Hippocampal formation (tissue), 2 donors: ENCODE results near the gene PADI3.

ENCODE experiments used
- DNase-seq, 2 donors: peaks; one replicate each; lab custom pipeline; 2025; lab: John Stamatoyannopoulos, UW

Gene PADI3

GRCh38 chr1:17243274-17243673 is 5.6 kb upstream of the PADI3 start:
- DNase-seq = no peak

GRCh38 chr1:17244821-17245740 is 3.8 kb upstream of the PADI3 start:
- no peak for DNase-seq

- no peak for DNase-seq
Observed at GRCh38 chr1:17245816-17246325, 3.0 kb upstream of the PADI3 start.

- no peak for DNase-seq
Observed at GRCh38 chr1:17246971-17247370, 1.9 kb upstream of the PADI3 start.

- DNase-seq = no peak
Observed at GRCh38 chr1:17250601-17251000, 1.7 kb downstream of the PADI3 start.

GRCh38 chr1:17251246-17251645 is 2.3 kb downstream of the PADI3 start:
- DNase-seq = no peak

- DNase-seq = no peak
Observed at GRCh38 chr1:17251701-17252376, 2.9 kb downstream of the PADI3 start.

GRCh38 chr1:17255336-17255735 is 6.4 kb downstream of the PADI3 start:
- no peak for DNase-seq

- no peak for DNase-seq
Observed at GRCh38 chr1:17258116-17258757, 9.3 kb downstream of the PADI3 start.

- no peak for DNase-seq
Observed at GRCh38 chr1:17258758-17259130, 9.8 kb downstream of the PADI3 start.

- DNase-seq = no peak
Observed at GRCh38 chr1:17259233-17259873, 10.5 kb downstream of the PADI3 start.

- DNase-seq = no peak
Observed at GRCh38 chr1:17260264-17260663, 11.4 kb downstream of the PADI3 start.

GRCh38 chr1:17260738-17261137 is 11.8 kb downstream of the PADI3 start:
- DNase-seq = no peak

- DNase-seq = no peak
Observed at GRCh38 chr1:17263936-17264335, 15.0 kb downstream of the PADI3 start.

- no peak for DNase-seq
Observed at GRCh38 chr1:17264470-17264869, 15.6 kb downstream of the PADI3 start.

- DNase-seq = no peak
Observed at GRCh38 chr1:17265162-17265561, 16.3 kb downstream of the PADI3 start.

GRCh38 chr1:17265950-17266349 is 17.1 kb downstream of the PADI3 start:
- no peak for DNase-seq

- no peak for DNase-seq
Observed at GRCh38 chr1:17270891-17271765, 22.2 kb downstream of the PADI3 start.

GRCh38 chr1:17272066-17272465 is 23.2 kb downstream of the PADI3 start:
- no peak for DNase-seq

- no peak for DNase-seq
Observed at GRCh38 chr1:17272646-17273045, 23.7 kb downstream of the PADI3 start.

- DNase-seq = no peak
Observed at GRCh38 chr1:17273096-17273495, 24.2 kb downstream of the PADI3 start.
